ENCODE results near the gene PCDHA7. TPM values are rescaled to one million over a fixed set of nuclear protein-coding genes. Genes with fewer than 3 reads are reported as not detected.

The PCDHA7 gene
- total RNA-seq, 1 experiment from 2014 or later, result 0.48 TPM

DNA sequence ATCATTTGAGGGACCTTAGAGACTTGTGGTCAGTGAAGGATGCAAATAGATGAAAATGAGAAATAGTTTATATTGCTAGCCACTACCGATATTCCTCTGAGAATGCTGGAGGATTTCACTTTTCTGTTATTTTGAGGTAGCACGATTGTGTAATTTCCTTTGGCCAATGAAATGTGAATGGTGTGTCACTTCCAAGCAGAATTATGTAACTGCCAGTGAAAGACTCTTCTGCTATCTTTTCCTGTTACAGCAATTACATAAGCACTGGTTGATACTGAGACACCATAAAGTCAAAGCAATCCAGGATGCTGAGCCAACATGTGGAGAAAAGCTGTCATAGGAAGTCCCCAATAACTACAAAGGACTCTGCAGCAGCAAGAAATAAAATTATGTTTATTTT lies 43.0 kb upstream of the PCDHA7 start:
- H2AFZ ChIP-seq (ENCODE audit: low read length), result no peak overlapping the region
- no peak overlapping the region for H3K23ac ChIP-seq (ENCODE audit: insufficient read length, low read depth, low read length)
- H2BK5ac ChIP-seq (ENCODE audit: insufficient read length, low read length), result no peak overlapping the region
- no peak overlapping the region for H2BK120ac ChIP-seq (ENCODE audit: low read depth, low read length, poor library complexity, severe bottlenecking)
- H3K27me3 Mint-ChIP-seq (ENCODE audit: low read depth), result no peaks in the 10 kb centered on the region
- no peak overlapping the region for H3K4me3 Mint-ChIP-seq
- H2BK20ac ChIP-seq (ENCODE audit: low read depth, low read length, poor library complexity, severe bottlenecking), result no peak overlapping the region
- H3K14ac ChIP-seq (ENCODE audit: insufficient read depth, low read length), result no peak overlapping the region
- TF ChIP-seq, protein P1, sequence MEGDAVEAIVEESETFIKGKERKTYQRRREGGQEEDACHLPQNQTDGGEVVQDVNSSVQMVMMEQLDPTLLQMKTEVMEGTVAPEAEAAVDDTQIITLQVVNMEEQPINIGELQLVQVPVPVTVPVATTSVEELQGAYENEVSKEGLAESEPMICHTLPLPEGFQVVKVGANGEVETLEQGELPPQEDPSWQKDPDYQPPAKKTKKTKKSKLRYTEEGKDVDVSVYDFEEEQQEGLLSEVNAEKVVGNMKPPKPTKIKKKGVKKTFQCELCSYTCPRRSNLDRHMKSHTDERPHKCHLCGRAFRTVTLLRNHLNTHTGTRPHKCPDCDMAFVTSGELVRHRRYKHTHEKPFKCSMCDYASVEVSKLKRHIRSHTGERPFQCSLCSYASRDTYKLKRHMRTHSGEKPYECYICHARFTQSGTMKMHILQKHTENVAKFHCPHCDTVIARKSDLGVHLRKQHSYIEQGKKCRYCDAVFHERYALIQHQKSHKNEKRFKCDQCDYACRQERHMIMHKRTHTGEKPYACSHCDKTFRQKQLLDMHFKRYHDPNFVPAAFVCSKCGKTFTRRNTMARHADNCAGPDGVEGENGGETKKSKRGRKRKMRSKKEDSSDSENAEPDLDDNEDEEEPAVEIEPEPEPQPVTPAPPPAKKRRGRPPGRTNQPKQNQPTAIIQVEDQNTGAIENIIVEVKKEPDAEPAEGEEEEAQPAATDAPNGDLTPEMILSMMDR (conservative IDR thresholded peaks at IDR 0.05), result no peak
- WGBS (ENCODE audit: extremely low coverage, insufficient read length, low lambda C conversion rate), result no CpG with 5 or more reads among the region's 2 CpGs
- no peak overlapping the region for H2BK12ac ChIP-seq (ENCODE audit: insufficient read length, low read depth, low read length)
- H3K4me2 ChIP-seq (ENCODE audit: insufficient read depth, insufficient read length, low read length), result no peak overlapping the region
- no peaks in the 10 kb centered on the region for H3K27me3 ChIP-seq (ENCODE audit: insufficient read depth, low read length)
- 0 out of 4 replicates have a peak, but pooled peaks cover 0 to under 1% of the 10 kb centered on the region in 2 experiments for H3K4me1 Mint-ChIP-seq
- no peaks in the 10 kb centered on the region for H3K9me3 ChIP-seq (ENCODE audit: control insufficient read depth, low read depth, low read length)
- H2BK15ac ChIP-seq (ENCODE audit: low read depth, low read length), result no peak overlapping the region
- H3K79me1 ChIP-seq (ENCODE audit: insufficient read depth, low read depth, low read length, poor library complexity, severe bottlenecking), result no peaks in the 10 kb centered on the region
- no peak overlapping the region for H4K5ac ChIP-seq (ENCODE audit: insufficient read length, low read depth, low read length)
- peaks cover 68 to 83% of the 10 kb centered on the region in 2 experiments for H3K9me3 Mint-ChIP-seq
- H3K36me3 Mint-ChIP-seq (ENCODE audit: insufficient read depth in 1 of 3, low read depth in 3 of 3), result peaks cover 9 to 32% (median 13%) of the 10 kb centered on the region in 3 experiments
- H4K8ac ChIP-seq (replicated peaks; ENCODE audit: insufficient read length, low read depth, low read length), result no peak overlapping the region
- H4K91ac ChIP-seq (ENCODE audit: insufficient read length, low read depth, low read length), result no peak overlapping the region
- no peak overlapping the region for H3K18ac ChIP-seq (ENCODE audit: insufficient read length, low read depth, low read length)
- H2AK5ac ChIP-seq (ENCODE audit: insufficient read length, low read length), result no peak overlapping the region
- no peaks in the 10 kb centered on the region for H3K4me1 ChIP-seq (ENCODE audit: insufficient read depth, low read length)
- H3K56ac ChIP-seq (ENCODE audit: insufficient read length, low read depth, low read length), result no peak overlapping the region
- no peak overlapping the region for H3T11ph ChIP-seq (ENCODE audit: low read length)
- H3K9ac ChIP-seq (ENCODE audit: extremely low read depth, insufficient read length, low read length), result no peak overlapping the region
- no peak overlapping the region for H3K27ac Mint-ChIP-seq
- no peak for DNase-seq
- H3K4ac ChIP-seq (ENCODE audit: low read depth, low read length), result no peak overlapping the region
- H3K79me2 ChIP-seq (ENCODE audit: insufficient read depth, low read length), result no peaks in the 10 kb centered on the region
- no peaks in the 10 kb centered on the region for H4K20me1 ChIP-seq (ENCODE audit: control insufficient read depth, insufficient read depth, insufficient read length)
- H3K27ac ChIP-seq (ENCODE audit: insufficient read length, low read depth, low read length), result no peak overlapping the region
- H3K23me2 ChIP-seq (ENCODE audit: insufficient read length, low read depth, low read length, poor library complexity, severe bottlenecking), result peaks cover 2% of the 10 kb centered on the region

All from H9 (cell line).